ENCODE results near the gene RASGRF2. TPM values are rescaled to one million over a fixed set of nuclear protein-coding genes. Genes with fewer than 3 reads are reported as not detected.

Gene RASGRF2
- total RNA-seq, 1 experiment from 2014 or later = 0.18 TPM

DNA sequence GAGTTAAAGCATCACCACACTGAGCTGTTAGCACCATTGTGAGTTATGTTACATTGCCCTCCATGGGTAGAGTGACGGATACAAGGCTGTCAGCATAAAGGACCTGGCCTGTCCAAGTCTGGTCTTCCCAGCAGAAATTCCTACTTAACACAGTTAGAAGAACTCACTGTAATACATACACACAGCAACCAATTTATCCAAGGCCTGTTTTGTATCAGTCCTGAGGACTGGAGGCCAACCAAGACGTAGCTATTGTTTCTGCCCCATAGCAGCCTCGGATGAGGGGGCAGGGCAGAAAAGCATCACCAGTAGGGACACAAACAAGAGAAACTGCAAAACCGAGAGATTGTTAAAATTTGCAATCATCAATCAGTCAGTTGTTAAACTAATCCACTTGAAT is 206.9 kb downstream of the RASGRF2 start:
- Histone ChIP-seq H4K20me1 (ENCODE audit: low read length) (no peaks in the 10 kb centered on the region), H3K79me2 (ENCODE audit: low read length) (no peaks in the 10 kb centered on the region), H3K9ac (ENCODE audit: low read length) (no peak overlapping the region), H3K36me3 (ENCODE audit: low read depth, low read length) (no peaks in the 10 kb centered on the region), H3K4me1 (ENCODE audit: insufficient read depth, low read length) (peaks cover 9% of the 10 kb centered on the region), H3K9me2 (replicated peaks; ENCODE audit: low read length) (no peaks in the 10 kb centered on the region), H3K27ac (ENCODE audit: low read length) (no peak overlapping the region), H3K4me2 (ENCODE audit: low read length) (no peak overlapping the region), H3F3A (ENCODE audit: low read length, unreplicated experiment) (no peaks in the 10 kb centered on the region), H3K4me3 (ENCODE audit: low read length) (no peak overlapping the region), H3K27me3 (ENCODE audit: low read length) (no peaks in the 10 kb centered on the region), H2AFZ (ENCODE audit: low read length) (no peak overlapping the region), H3K9me3 (ENCODE audit: low read length) (no peaks in the 10 kb centered on the region)
- TF ChIP-seq, protein P1, sequence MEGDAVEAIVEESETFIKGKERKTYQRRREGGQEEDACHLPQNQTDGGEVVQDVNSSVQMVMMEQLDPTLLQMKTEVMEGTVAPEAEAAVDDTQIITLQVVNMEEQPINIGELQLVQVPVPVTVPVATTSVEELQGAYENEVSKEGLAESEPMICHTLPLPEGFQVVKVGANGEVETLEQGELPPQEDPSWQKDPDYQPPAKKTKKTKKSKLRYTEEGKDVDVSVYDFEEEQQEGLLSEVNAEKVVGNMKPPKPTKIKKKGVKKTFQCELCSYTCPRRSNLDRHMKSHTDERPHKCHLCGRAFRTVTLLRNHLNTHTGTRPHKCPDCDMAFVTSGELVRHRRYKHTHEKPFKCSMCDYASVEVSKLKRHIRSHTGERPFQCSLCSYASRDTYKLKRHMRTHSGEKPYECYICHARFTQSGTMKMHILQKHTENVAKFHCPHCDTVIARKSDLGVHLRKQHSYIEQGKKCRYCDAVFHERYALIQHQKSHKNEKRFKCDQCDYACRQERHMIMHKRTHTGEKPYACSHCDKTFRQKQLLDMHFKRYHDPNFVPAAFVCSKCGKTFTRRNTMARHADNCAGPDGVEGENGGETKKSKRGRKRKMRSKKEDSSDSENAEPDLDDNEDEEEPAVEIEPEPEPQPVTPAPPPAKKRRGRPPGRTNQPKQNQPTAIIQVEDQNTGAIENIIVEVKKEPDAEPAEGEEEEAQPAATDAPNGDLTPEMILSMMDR (conservative IDR thresholded peaks at IDR 0.05; ENCODE audit: low read depth, low read length) = no peak
- TF ChIP-seq EZH2phosphoT487 (IDR thresholded peaks at IDR 0.05; ENCODE audit: borderline replicate concordance, low read length) (no peak), EZH2 (IDR thresholded peaks at IDR 0.05; ENCODE audit: low read length, unreplicated experiment) (no peak)
- ChIA-PET CTCF (interaction anchor here (0.6 kb wide), 1 partner anchor 239 kb away, joined by 3 read pairs; no protein-coding TSS in a partner anchor), POLR2A (ENCODE audit: unreplicated experiment) (no interaction called here)
- no peak for DNase-seq
- intact Hi-C loops (cut with micrococcal nuclease) = loop anchor here (10.0 kb wide), 1 partner anchor 452 kb away; no protein-coding TSS in a partner anchor
- ATAC-seq = no peak
- no TSS peak for BruUV-seq (replicated peaks)

DNA sequence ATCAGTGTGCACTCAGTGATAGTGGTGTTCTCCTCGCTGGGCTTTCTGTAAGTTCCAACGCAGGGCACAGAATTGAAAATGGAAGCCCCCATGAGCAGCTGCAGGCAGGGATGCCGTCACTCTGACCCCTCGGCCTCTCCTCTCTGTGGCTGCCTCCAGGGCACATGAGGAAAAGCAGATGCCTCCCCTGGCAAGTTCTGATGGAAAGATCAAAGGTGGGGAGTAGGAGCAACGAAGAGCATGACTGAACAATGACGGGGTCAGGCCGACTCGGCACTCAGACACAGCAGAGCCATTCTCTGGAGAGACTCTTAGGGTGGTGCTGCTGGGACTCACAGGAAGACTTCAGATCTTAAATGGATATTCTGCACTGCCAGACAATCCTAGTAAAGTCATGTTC is 207.4 kb downstream of the RASGRF2 start:
- no TSS peak for BruUV-seq (replicated peaks)
- no peaks in the 10 kb centered on the region for H3F3A ChIP-seq (ENCODE audit: low read length, unreplicated experiment)
- H3K9me3 ChIP-seq (ENCODE audit: low read length) = no peaks in the 10 kb centered on the region
- no peak overlapping the region for H3K4me3 ChIP-seq (ENCODE audit: low read length)
- intact Hi-C loops (cut with micrococcal nuclease) = loop anchor here (10.0 kb wide), 1 partner anchor 453 kb away; no protein-coding TSS in a partner anchor
- POLR2A ChIA-PET (ENCODE audit: unreplicated experiment) = no interaction called here
- CTCF ChIA-PET = no interaction called here
- H3K4me2 ChIP-seq (ENCODE audit: low read length) = no peak overlapping the region
- TF ChIP-seq EZH2 (IDR thresholded peaks at IDR 0.05; ENCODE audit: low read length, unreplicated experiment) = no peak
- no peaks in the 10 kb centered on the region for H3K79me2 ChIP-seq (ENCODE audit: low read length)
- H3K27me3 ChIP-seq (ENCODE audit: low read length) = no peaks in the 10 kb centered on the region
- H3K27ac ChIP-seq (ENCODE audit: low read length) = no peak overlapping the region
- H3K9ac ChIP-seq (ENCODE audit: low read length) = no peak overlapping the region
- H3K9me2 ChIP-seq (replicated peaks; ENCODE audit: low read length) = no peaks in the 10 kb centered on the region
- peaks cover 14% of the 10 kb centered on the region for H3K4me1 ChIP-seq (ENCODE audit: insufficient read depth, low read length)
- H4K20me1 ChIP-seq (ENCODE audit: low read length) = no peaks in the 10 kb centered on the region
- no peaks in the 10 kb centered on the region for H3K36me3 ChIP-seq (ENCODE audit: low read depth, low read length)
- ATAC-seq (no peak), DNase-seq (no peak)
- no peak overlapping the region for H2AFZ ChIP-seq (ENCODE audit: low read length)

DNA sequence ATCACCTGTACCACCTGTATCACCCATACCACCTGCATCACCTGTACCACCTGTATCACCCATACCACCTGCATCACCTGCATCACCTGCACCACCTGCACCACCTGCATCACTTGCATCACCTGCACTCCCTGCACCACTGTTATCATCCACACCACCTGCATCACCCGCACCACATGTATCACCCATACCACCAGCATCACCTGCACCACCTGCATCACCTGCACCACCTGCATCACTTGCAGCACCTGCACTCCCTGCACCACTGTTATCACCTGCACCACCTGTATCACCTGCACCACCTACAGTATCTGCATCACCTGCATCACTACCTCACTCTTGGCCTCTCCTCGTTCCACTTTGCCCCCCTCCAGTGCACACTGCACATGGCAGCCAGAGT is 209.8 kb downstream of the RASGRF2 start:
- no TSS peak for BruUV-seq (replicated peaks)
- ATAC-seq (no peak), DNase-seq (no peak)
- no peaks in the 10 kb centered on the region for H3K36me3 ChIP-seq (ENCODE audit: low read depth, low read length)
- no peak overlapping the region for H3K4me2 ChIP-seq (ENCODE audit: low read length)
- CTCF ChIA-PET = no interaction called here
- H3K27me3 ChIP-seq (ENCODE audit: low read length) = no peaks in the 10 kb centered on the region
- intact Hi-C loops (cut with micrococcal nuclease) = loop anchor here (10.0 kb wide), 1 partner anchor 455 kb away; no protein-coding TSS in a partner anchor
- no peaks in the 10 kb centered on the region for H3K9me3 ChIP-seq (ENCODE audit: low read length)
- H2AFZ ChIP-seq (ENCODE audit: low read length) = no peak overlapping the region
- H3F3A ChIP-seq (ENCODE audit: low read length, unreplicated experiment) = no peaks in the 10 kb centered on the region
- peaks cover 16% of the 10 kb centered on the region for H3K4me1 ChIP-seq (ENCODE audit: insufficient read depth, low read length)
- H3K4me3 ChIP-seq (ENCODE audit: low read length) = no peak overlapping the region
- no peak overlapping the region for H3K9ac ChIP-seq (ENCODE audit: low read length)
- no peaks in the 10 kb centered on the region for H4K20me1 ChIP-seq (ENCODE audit: low read length)
- no peak for TF ChIP-seq EZH2 (IDR thresholded peaks at IDR 0.05; ENCODE audit: low read length, unreplicated experiment)
- TF ChIP-seq, protein P1 (conservative IDR thresholded peaks at IDR 0.05; ENCODE audit: low read depth, low read length) = no peak
- no peak for TF ChIP-seq EZH2phosphoT487 (IDR thresholded peaks at IDR 0.05; ENCODE audit: borderline replicate concordance, low read length)
- H3K79me2 ChIP-seq (ENCODE audit: low read length) = no peaks in the 10 kb centered on the region
- no peaks in the 10 kb centered on the region for H3K9me2 ChIP-seq (replicated peaks; ENCODE audit: low read length)
- no peak overlapping the region for H3K27ac ChIP-seq (ENCODE audit: low read length)
- POLR2A ChIA-PET (ENCODE audit: unreplicated experiment) = no interaction called here

Data from PC-3 (cell line).